Measurements from ENCODE around the gene DENND1A. TPM values are rescaled to one million over a fixed set of nuclear protein-coding genes. Genes with fewer than 3 reads are reported as not detected.

Gene DENND1A
- total RNA-seq, 1 donor from 2014 or later, result 12.7 TPM

DNA sequence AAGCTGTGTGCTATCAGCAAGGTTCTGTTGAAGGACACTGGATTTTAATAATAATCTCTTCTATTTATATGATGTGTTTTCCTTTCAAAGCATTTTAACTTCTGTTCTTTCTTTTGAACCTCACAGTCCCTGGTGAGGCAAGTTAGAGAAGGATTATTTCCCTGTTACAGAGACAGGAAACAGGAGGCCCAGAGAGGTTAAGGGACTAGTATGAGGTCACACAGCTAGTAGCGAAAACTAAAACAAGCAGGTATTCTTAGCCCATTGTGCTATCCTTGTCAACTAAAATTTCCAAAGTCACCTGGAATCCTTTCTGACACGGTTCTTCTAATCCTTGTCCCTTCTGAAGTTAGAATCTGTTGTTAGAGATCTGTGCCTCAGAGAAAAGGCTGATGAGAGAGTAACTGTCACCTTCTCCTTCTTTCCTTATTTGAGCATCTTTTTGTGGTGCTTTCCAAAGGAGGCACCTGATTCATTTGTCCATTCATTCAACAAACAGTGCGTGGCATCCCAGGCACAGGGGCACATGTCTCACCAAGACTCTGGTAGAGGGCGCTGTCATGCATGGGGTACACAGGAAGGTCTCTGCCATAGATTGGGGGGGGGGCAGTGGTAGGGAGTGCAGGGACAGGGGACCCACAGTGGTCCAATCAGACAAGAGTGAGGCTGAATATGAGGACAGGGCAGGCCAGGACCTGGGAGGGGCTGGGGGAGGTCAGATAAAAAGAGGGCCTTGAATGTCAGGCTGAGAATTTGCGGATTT, 512.5 kb downstream of the DENND1A start:
- H3K79me2 ChIP-seq (ENCODE audit: insufficient read depth, low read length), result no peaks in the 10 kb centered on the region
- peaks cover 23% of the 10 kb centered on the region for H3K36me3 Mint-ChIP-seq (ENCODE audit: low read depth, unreplicated experiment)
- peaks cover 3% of the 10 kb centered on the region for H3K27me3 ChIP-seq (ENCODE audit: insufficient read depth, low read length)
- no peak overlapping the region for H3K4me2 ChIP-seq (ENCODE audit: low read length)
- no peak overlapping the region for H3K27ac ChIP-seq (ENCODE audit: low read depth, low read length)
- no peaks in the 10 kb centered on the region for H3K4me1 Mint-ChIP-seq (ENCODE audit: low read depth, unreplicated experiment)
- no peak overlapping the region for H3K27ac Mint-ChIP-seq (ENCODE audit: unreplicated experiment)
- H3K4me3 Mint-ChIP-seq (ENCODE audit: unreplicated experiment), result no peak overlapping the region
- DNase-seq (ENCODE audit: low read depth), result no peak
- TF ChIP-seq CTCF (IDR thresholded peaks at IDR 0.05; ENCODE audit: insufficient read depth, low read depth, low read length), result no peak
- TF ChIP-seq EZH2 (IDR thresholded peaks at IDR 0.05; ENCODE audit: insufficient read depth, low read length), result no peak
- no peaks in the 10 kb centered on the region for H3K4me1 ChIP-seq (ENCODE audit: insufficient read depth, low read length)
- no peak overlapping the region for H3K4me3 ChIP-seq (ENCODE audit: insufficient read depth, low read depth, low read length)
- H3K9me3 ChIP-seq (ENCODE audit: insufficient read depth, low read depth, low read length), result no peaks in the 10 kb centered on the region
- no peak overlapping the region for H2AFZ ChIP-seq (ENCODE audit: low read depth, low read length)
- no peaks in the 10 kb centered on the region for H3K36me3 ChIP-seq (ENCODE audit: insufficient read depth, low read length)
- H3K9me3 Mint-ChIP-seq (ENCODE audit: unreplicated experiment), result peaks cover 3% of the 10 kb centered on the region
- H3K27me3 Mint-ChIP-seq (ENCODE audit: low read depth, unreplicated experiment), result peaks cover 52% of the 10 kb centered on the region
- H3K9ac ChIP-seq (ENCODE audit: low read length), result no peak overlapping the region
- no peak for FAIRE-seq
- H4K20me1 ChIP-seq (ENCODE audit: insufficient read depth, low read length), result no peaks in the 10 kb centered on the region

GRCh38 chr9:123416176-123416575, 513.8 kb downstream of the DENND1A start:
- Mint-ChIP-seq H3K4me3 (ENCODE audit: unreplicated experiment) (no peak overlapping the region), H3K27me3 (ENCODE audit: low read depth, unreplicated experiment) (peaks cover 57% of the 10 kb centered on the region), H3K4me1 (ENCODE audit: low read depth, unreplicated experiment) (no peaks in the 10 kb centered on the region), H3K9me3 (ENCODE audit: unreplicated experiment) (peaks cover 3% of the 10 kb centered on the region), H3K27ac (ENCODE audit: unreplicated experiment) (no peak overlapping the region), H3K36me3 (ENCODE audit: low read depth, unreplicated experiment) (peaks cover 25% of the 10 kb centered on the region)
- Histone ChIP-seq H3K4me2 (ENCODE audit: low read length) (no peak overlapping the region), H3K9me3 (ENCODE audit: insufficient read depth, low read depth, low read length) (no peaks in the 10 kb centered on the region), H2AFZ (ENCODE audit: low read depth, low read length) (no peak overlapping the region), H3K27me3 (ENCODE audit: insufficient read depth, low read length) (no peaks in the 10 kb centered on the region), H3K79me2 (ENCODE audit: insufficient read depth, low read length) (no peaks in the 10 kb centered on the region), H3K36me3 (ENCODE audit: insufficient read depth, low read length) (no peaks in the 10 kb centered on the region), H3K4me3 (ENCODE audit: insufficient read depth, low read depth, low read length) (no peak overlapping the region), H3K4me1 (ENCODE audit: insufficient read depth, low read length) (no peaks in the 10 kb centered on the region), H3K9ac (ENCODE audit: low read length) (no peak overlapping the region), H3K27ac (ENCODE audit: low read depth, low read length) (no peak overlapping the region), H4K20me1 (ENCODE audit: insufficient read depth, low read length) (no peaks in the 10 kb centered on the region)
- TF ChIP-seq EZH2 (IDR thresholded peaks at IDR 0.05; ENCODE audit: insufficient read depth, low read length) (no peak), CTCF (IDR thresholded peaks at IDR 0.05; ENCODE audit: insufficient read depth, low read depth, low read length) (no peak)
- FAIRE-seq (no peak), DNase-seq (ENCODE audit: low read depth) (no peak)

All from astrocyte (in vitro differentiated cells and primary cell).